IMR-90 (cell line): Measurements from ENCODE around the gene AHI1. TPM values are rescaled to one million over a fixed set of nuclear protein-coding genes. Genes with fewer than 3 reads are reported as not detected.

Experiments
- ATAC-seq: fragments of 200-7000 bp; cut with Tn5 transposase; 2 replicates; pipeline ENCODE4 v1.9.1; 2020; ENCODE audit warnings: low read depth, mild to moderate bottlenecking, moderate library complexity
- BruUV-seq: library from RNA; stranded (reverse); fragments of 400-500 nt; replicated peaks from 2 replicates; lab custom pipeline; 2021; lab: Mats Ljungman, UMichigan
- CTCF ChIA-PET: fragments of 300-600 bp; formaldehyde crosslinking; extraction: SDS; loops from one replicate; lab custom pipeline; 2021; ENCODE audit warnings: antibody characterized with exemption; lab: Yijun Ruan, JAX
- POLR2A ChIA-PET: fragments of 300-600 bp; sonication (Branson Sonifier 250); formaldehyde crosslinking; loops from one replicate; lab custom pipeline; 2022; ENCODE audit warnings: antibody characterized with exemption; ENCODE audit not compliant: unreplicated experiment; lab: Charles Lee
- DNase-seq: peaks from one replicate; pipeline ENCODE4 v3.0.0; 2013
- H2AFZ ChIP-seq: replicated peaks from 2 replicates; pipeline ENCODE3; 2013; ENCODE audit warnings: low read length, mild to moderate bottlenecking; ENCODE audit not compliant: poor library complexity
- H2AK5ac ChIP-seq: 2 replicates; pipeline ENCODE4 v1.6.1; 2013; ENCODE audit warnings: low read depth, low read length, inconsistent platforms
- H2AK9ac ChIP-seq: replicated peaks from 2 replicates; pipeline ENCODE3; 2013; ENCODE audit warnings: mild to moderate bottlenecking, low read depth, low read length, moderate library complexity; ENCODE audit not compliant: poor library complexity
- H2BK120ac ChIP-seq: 2 replicates; pipeline ENCODE4 v1.6.1; 2013; ENCODE audit warnings: low read depth, low read length, inconsistent platforms
- H2BK15ac ChIP-seq: 3 replicates; pipeline ENCODE4 v1.6.1; 2013; ENCODE audit warnings: low read depth, low read length, inconsistent platforms
- H2BK20ac ChIP-seq: 2 replicates; pipeline ENCODE4 v1.6.1; 2013; ENCODE audit warnings: low read depth, mild to moderate bottlenecking, inconsistent platforms, low read length, moderate library complexity
- H2BK5ac ChIP-seq: 2 replicates; pipeline ENCODE4 v1.6.1; 2013; ENCODE audit warnings: mild to moderate bottlenecking, low read depth, low read length, inconsistent platforms; ENCODE audit not compliant: poor library complexity, severe bottlenecking
- H3K14ac ChIP-seq: replicated peaks from 2 replicates; pipeline ENCODE4 v1.6.1; 2013; ENCODE audit warnings: low read depth, low read length, inconsistent platforms
- H3K18ac ChIP-seq: 2 replicates; pipeline ENCODE4 v1.6.1; 2013; ENCODE audit warnings: low read depth, low read length, control low read depth
- H3K23ac ChIP-seq: 2 replicates; pipeline ENCODE4 v1.6.1; 2013; ENCODE audit warnings: low read depth, low read length, inconsistent platforms
- H3K27ac ChIP-seq: 2 replicates; pipeline ENCODE4 v1.5.1; 2013; ENCODE audit warnings: mild to moderate bottlenecking, control low read depth, low read length; ENCODE audit not compliant: insufficient read depth
- H3K27me3 ChIP-seq: 2 replicates; pipeline ENCODE4 v1.6.1; 2013; ENCODE audit warnings: low read length; ENCODE audit not compliant: control insufficient read depth, insufficient read depth
- H3K36me3 ChIP-seq: 2 replicates; pipeline ENCODE4 v1.6.1; 2013; ENCODE audit warnings: low read length, mixed read lengths; ENCODE audit not compliant: control insufficient read depth, insufficient read depth
- H3K4ac ChIP-seq: 2 replicates; pipeline ENCODE4 v1.6.1; 2013; ENCODE audit warnings: low read depth, low read length, inconsistent platforms
- H3K4me1 ChIP-seq: 2 replicates; pipeline ENCODE4 v1.6.1; 2013; ENCODE audit warnings: low read length, mixed read lengths; ENCODE audit not compliant: control insufficient read depth, insufficient read depth
- H3K4me2 ChIP-seq: 2 replicates; pipeline ENCODE4 v1.6.1; 2013; ENCODE audit warnings: low read depth, mild to moderate bottlenecking, control low read depth, low read length, moderate library complexity
- H3K4me3 ChIP-seq: 2 replicates; pipeline ENCODE4 v1.5.1; 2013; ENCODE audit warnings: low read depth, mild to moderate bottlenecking, control low read depth, low read length, moderate library complexity; ENCODE audit not compliant: insufficient read depth
- H3K56ac ChIP-seq: 2 replicates; pipeline ENCODE4 v1.6.1; 2013; ENCODE audit warnings: low read length, inconsistent platforms; ENCODE audit not compliant: insufficient read depth; ENCODE audit errors: extremely low read depth
- H3K79me1 ChIP-seq, 2 experiments: 2 replicates each; pipeline ENCODE4 v1.6.1; 2013; ENCODE audit warnings: low read length in 2 of 2, inconsistent platforms in 1 of 2, low read depth in 1 of 2
- H3K9ac ChIP-seq: 2 replicates; pipeline ENCODE4 v1.6.1; 2013; ENCODE audit warnings: low read depth, low read length, control low read depth
- H3K9me1 ChIP-seq: 2 replicates; pipeline ENCODE4 v1.6.1; 2013; ENCODE audit warnings: low read length, inconsistent platforms; ENCODE audit not compliant: insufficient read depth
- H3K9me3 ChIP-seq: 2 replicates; pipeline ENCODE4 v1.6.1; 2013; ENCODE audit warnings: low read length; ENCODE audit not compliant: control insufficient read depth, insufficient read depth
- H4K20me1 ChIP-seq: 2 replicates; pipeline ENCODE4 v1.6.1; 2013; ENCODE audit warnings: low read length, inconsistent platforms; ENCODE audit not compliant: insufficient read depth
- H4K5ac ChIP-seq: 2 replicates; pipeline ENCODE4 v1.6.1; 2013; ENCODE audit warnings: mild to moderate bottlenecking, low read depth, low read length, control low read depth
- H4K8ac ChIP-seq, 2 experiments: 2 replicates each; pipeline ENCODE4 v1.6.1; 2013; ENCODE audit warnings: low read depth in 2 of 2, low read length in 2 of 2, control low read depth in 1 of 2, inconsistent platforms in 1 of 2
- H4K91ac ChIP-seq: 2 replicates; pipeline ENCODE4 v1.6.1; 2013; ENCODE audit warnings: low read depth, low read length, inconsistent platforms; ENCODE audit not compliant: insufficient read depth
- BHLHE40 ChIP-seq: fragments of 150-350 bp; IDR thresholded peaks from 2 replicates; pipeline ENCODE4 v1.6.1; 2016; ENCODE audit warnings: mild to moderate bottlenecking, low read depth, low read length
- CEBPB ChIP-seq: IDR thresholded peaks from 2 replicates; pipeline ENCODE4 v1.6.1; 2012; ENCODE audit warnings: low read depth, low read length, improper control_type of control experiment
- CHD1 ChIP-seq: IDR thresholded peaks from 2 replicates; pipeline ENCODE4 v1.6.1; 2012; ENCODE audit warnings: low read depth, low read length, improper control_type of control experiment
- FOS ChIP-seq: fragments of 150-350 bp; IDR thresholded peaks from 2 replicates; pipeline ENCODE4 v1.6.1; 2016; ENCODE audit warnings: low read depth, low read length
- MAFK ChIP-seq: IDR thresholded peaks from 2 replicates; pipeline ENCODE4 v1.6.1; 2012; ENCODE audit warnings: low read depth, low read length, improper control_type of control experiment
- NFE2L2 ChIP-seq: fragments of 150-350 bp; IDR thresholded peaks from 2 replicates; pipeline ENCODE4 v1.6.1; 2016; ENCODE audit warnings: low read depth, mild to moderate bottlenecking, low read length
- RAD21 ChIP-seq: IDR thresholded peaks from 2 replicates; pipeline ENCODE4 v1.6.1; 2012; ENCODE audit warnings: low read length, improper control_type of control experiment
- SMC3 ChIP-seq: fragments of 150-350 bp; IDR thresholded peaks from 2 replicates; pipeline ENCODE4 v1.6.1; 2016; ENCODE audit warnings: low read depth, mild to moderate bottlenecking, antibody characterized with exemption, low read length, moderate library complexity
- WGBS, 2 experiments: methylation state at CpG; one replicate each; pipeline versions ENCODE4 v1.1.5 to v1.1.7; 2013; ENCODE audit warnings: missing lambda C conversion rate in 2 of 2; ENCODE audit not compliant: insufficient read length in 1 of 2; ENCODE audit errors: extremely low coverage in 2 of 2; 5-methylcytosine and 5-hydroxymethylcytosine counted together
- dilution Hi-C: fragments of 300-500 bp; cut with HindIII; formaldehyde crosslinking; loops from one replicate; pipeline ENCODE4 v1.14.3; 2018; ENCODE audit warnings: low sequenced_read_pairs; ENCODE audit not compliant: unreplicated experiment
- in situ Hi-C: fragments of 300-500 bp; cut with MboI; formaldehyde crosslinking; loops from 3 replicates; pipeline ENCODE4 v1.14.3; 2019; ENCODE audit warnings: low sequenced_read_pairs, inconsistent platforms, mixed read lengths
- intact Hi-C: fragments of 100-400 bp; cut with micrococcal nuclease; formaldehyde crosslinking; loops from 2 replicates; pipeline ENCODE4 v1.10.0; 2022
- polyA plus RNA-seq, 3 experiments: library from polyadenylated mRNA; depleted of rRNA; stranded (reverse); fragments of >200 nt; gene quantifications; 2 replicates each; pipeline ENCODE4 v1.2.3, GENCODE V29; 2012; ENCODE audit warnings: low replicate concordance in 1 of 3
- total RNA-seq: library from RNA; depleted of rRNA; stranded (reverse); fragments of >200 nt; gene quantifications from 2 replicates; pipeline ENCODE4 v1.2.3, GENCODE V29; 2012
- TF ChIP-seq, protein P1 (sequence below): fragments of 150-350 bp; IDR thresholded peaks from 2 replicates; pipeline ENCODE4 v1.6.1; 2016; ENCODE audit warnings: low read depth, mild to moderate bottlenecking, low read length, moderate library complexity, borderline replicate concordance
- TF ChIP-seq, protein P2 (sequence below): conservative IDR thresholded peaks from 2 replicates; pipeline ENCODE4 v1.5.1; 2012; ENCODE audit warnings: mild to moderate bottlenecking, low read depth, low read length, improper control_type of control experiment
- TF ChIP-seq, protein P3 (sequence below): fragments of 150-350 bp; IDR thresholded peaks from 2 replicates; pipeline ENCODE4 v1.6.1; 2017; ENCODE audit warnings: mild to moderate bottlenecking, antibody characterized with exemption, low read length, low read depth

AHI1 gene
- total and polyA plus RNA-seq, 2 of the 4 experiments (the other 2 are of a cell fraction), result 9.5 to 19.4 TPM

DNA sequence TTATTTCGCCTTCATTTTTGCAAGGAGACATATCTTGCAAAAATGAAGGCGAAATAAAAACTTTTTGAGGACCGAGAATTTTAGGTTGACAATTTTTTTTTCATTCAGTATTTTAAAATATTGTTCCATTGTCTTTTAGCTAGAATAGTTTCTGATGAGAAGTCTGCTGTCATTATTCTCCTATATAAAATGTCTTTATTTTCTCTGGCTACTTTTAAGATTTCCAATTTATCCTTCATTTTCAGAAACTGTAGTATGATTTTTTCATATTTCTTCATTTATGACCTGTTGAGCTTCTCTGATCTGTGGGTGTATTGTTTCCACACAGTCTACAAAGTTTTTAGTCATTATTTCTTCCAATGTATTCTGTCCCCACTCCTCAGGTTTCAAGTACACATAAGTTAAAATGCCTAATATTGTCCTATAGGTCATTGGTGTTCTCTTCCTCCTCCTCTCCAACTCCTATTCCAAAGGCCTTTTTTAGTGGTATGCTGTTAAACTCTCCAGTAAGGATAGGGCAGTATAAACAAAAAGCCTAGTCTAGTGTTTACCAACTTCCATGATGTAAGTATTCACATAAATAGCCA is 15.7 kb downstream of the AHI1 start:
- no peak overlapping the region for H3K18ac ChIP-seq
- CTCF ChIA-PET, result interaction anchor here (0.7 kb wide), 1 partner anchor 218 kb away, joined by 4 read pairs; no protein-coding TSS in a partner anchor
- H3K14ac ChIP-seq, result no peak overlapping the region
- no peak overlapping the region for H2BK15ac ChIP-seq
- H3K4me1 ChIP-seq, result peaks cover 3% of the 10 kb centered on the region; the same call in 1 of the 2 replicates
- no peak overlapping the region for H3K9ac ChIP-seq
- ATAC-seq (no peak), DNase-seq (peak; percentile 19)
- peaks cover 3 to 7% of the 10 kb centered on the region in 2 experiments; a peak in 1 of 4 replicates for H3K79me1 ChIP-seq
- H4K8ac ChIP-seq, result no peak overlapping the region
- H3K27me3 ChIP-seq, result no peaks in the 10 kb centered on the region
- no peak overlapping the region for H3K27ac ChIP-seq
- BruUV-seq, result no TSS peak
- H4K20me1 ChIP-seq, result no peaks in the 10 kb centered on the region
- H2BK20ac ChIP-seq, result no peak overlapping the region
- TF ChIP-seq SMC3 (no peak), RAD21 (no peak), FOS (no peak), NFE2L2 (no peak), CEBPB (no peak), BHLHE40 (no peak), CHD1 (no peak), MAFK (no peak)
- TF ChIP-seq, protein P1, sequence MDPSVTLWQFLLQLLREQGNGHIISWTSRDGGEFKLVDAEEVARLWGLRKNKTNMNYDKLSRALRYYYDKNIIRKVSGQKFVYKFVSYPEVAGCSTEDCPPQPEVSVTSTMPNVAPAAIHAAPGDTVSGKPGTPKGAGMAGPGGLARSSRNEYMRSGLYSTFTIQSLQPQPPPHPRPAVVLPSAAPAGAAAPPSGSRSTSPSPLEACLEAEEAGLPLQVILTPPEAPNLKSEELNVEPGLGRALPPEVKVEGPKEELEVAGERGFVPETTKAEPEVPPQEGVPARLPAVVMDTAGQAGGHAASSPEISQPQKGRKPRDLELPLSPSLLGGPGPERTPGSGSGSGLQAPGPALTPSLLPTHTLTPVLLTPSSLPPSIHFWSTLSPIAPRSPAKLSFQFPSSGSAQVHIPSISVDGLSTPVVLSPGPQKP, result no peak
- TF ChIP-seq, protein P2, sequence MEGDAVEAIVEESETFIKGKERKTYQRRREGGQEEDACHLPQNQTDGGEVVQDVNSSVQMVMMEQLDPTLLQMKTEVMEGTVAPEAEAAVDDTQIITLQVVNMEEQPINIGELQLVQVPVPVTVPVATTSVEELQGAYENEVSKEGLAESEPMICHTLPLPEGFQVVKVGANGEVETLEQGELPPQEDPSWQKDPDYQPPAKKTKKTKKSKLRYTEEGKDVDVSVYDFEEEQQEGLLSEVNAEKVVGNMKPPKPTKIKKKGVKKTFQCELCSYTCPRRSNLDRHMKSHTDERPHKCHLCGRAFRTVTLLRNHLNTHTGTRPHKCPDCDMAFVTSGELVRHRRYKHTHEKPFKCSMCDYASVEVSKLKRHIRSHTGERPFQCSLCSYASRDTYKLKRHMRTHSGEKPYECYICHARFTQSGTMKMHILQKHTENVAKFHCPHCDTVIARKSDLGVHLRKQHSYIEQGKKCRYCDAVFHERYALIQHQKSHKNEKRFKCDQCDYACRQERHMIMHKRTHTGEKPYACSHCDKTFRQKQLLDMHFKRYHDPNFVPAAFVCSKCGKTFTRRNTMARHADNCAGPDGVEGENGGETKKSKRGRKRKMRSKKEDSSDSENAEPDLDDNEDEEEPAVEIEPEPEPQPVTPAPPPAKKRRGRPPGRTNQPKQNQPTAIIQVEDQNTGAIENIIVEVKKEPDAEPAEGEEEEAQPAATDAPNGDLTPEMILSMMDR, result no peak
- TF ChIP-seq, protein P3, sequence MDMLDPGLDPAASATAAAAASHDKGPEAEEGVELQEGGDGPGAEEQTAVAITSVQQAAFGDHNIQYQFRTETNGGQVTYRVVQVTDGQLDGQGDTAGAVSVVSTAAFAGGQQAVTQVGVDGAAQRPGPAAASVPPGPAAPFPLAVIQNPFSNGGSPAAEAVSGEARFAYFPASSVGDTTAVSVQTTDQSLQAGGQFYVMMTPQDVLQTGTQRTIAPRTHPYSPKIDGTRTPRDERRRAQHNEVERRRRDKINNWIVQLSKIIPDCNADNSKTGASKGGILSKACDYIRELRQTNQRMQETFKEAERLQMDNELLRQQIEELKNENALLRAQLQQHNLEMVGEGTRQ, result no peak
- no peak overlapping the region for H2AK5ac ChIP-seq
- WGBS, 2 experiments, result no CpG with 5 or more reads among the region's 3 CpGs
- dilution Hi-C loops (no loop called here), intact Hi-C loops (no loop called here), in situ Hi-C loops (no loop called here)
- no peak overlapping the region for H2AFZ ChIP-seq
- H3K4me3 ChIP-seq, result no peak overlapping the region
- H4K5ac ChIP-seq, result no peak overlapping the region
- H3K36me3 ChIP-seq, result peaks cover 34% of the 10 kb centered on the region
- H3K9me1 ChIP-seq, result no peaks in the 10 kb centered on the region
- H3K4me2 ChIP-seq, result no peak overlapping the region
- no peak overlapping the region for H2AK9ac ChIP-seq
- H4K91ac ChIP-seq, result no peak overlapping the region
- no peak overlapping the region for H3K23ac ChIP-seq
- H3K4ac ChIP-seq, result no peak overlapping the region
- H2BK5ac ChIP-seq, result no peak overlapping the region
- H2BK120ac ChIP-seq, result no peak overlapping the region
- no peak overlapping the region for H3K56ac ChIP-seq
- POLR2A ChIA-PET, result no interaction called here
- H3K9me3 ChIP-seq, result peaks cover 39% of the 10 kb centered on the region
